HTR-8/SVneo (cell line): ENCODE data around the gene RPS6KA2.

Experiments
- DNase-seq: peaks from one replicate; pipeline ENCODE4 v3.0.0; 2011; ENCODE audit warnings: low spot score, mixed read lengths; ENCODE audit not compliant: insufficient read length
- FAIRE-seq: peaks from 2 replicates; lab custom pipeline; 2011; peaks lifted over from hg19 to GRCh38; lab: Jason Lieb, UNC

RPS6KA2 gene

GRCh38 chr6:166462461-166463135 is 164.5 kb downstream of the RPS6KA2 start:
- DNase-seq: no peak
- no peak for FAIRE-seq

GRCh38 chr6:166461821-166462460 is 165.1 kb downstream of the RPS6KA2 start:
- FAIRE-seq (no peak), DNase-seq (no peak)

- DNase-seq (peak; percentile 22), FAIRE-seq (peak; percentile 9)
These were observed 166.3 kb downstream of the RPS6KA2 start for GRCh38 chr6:166460473-166461437.

- DNase-seq (no peak), FAIRE-seq (no peak)
These were observed 167.1 kb downstream of the RPS6KA2 start for GRCh38 chr6:166459906-166460305.

GRCh38 chr6:166459272-166459671 is 167.8 kb downstream of the RPS6KA2 start:
- DNase-seq (no peak), FAIRE-seq (no peak)

- DNase-seq (no peak), FAIRE-seq (no peak)
These were observed 170.5 kb downstream of the RPS6KA2 start for GRCh38 chr6:166456395-166457156.

GRCh38 chr6:166454692-166455515 is 172.1 kb downstream of the RPS6KA2 start:
- DNase-seq (no peak), FAIRE-seq (no peak)

- DNase-seq (no peak), FAIRE-seq (no peak)
These were observed 173.4 kb downstream of the RPS6KA2 start for GRCh38 chr6:166453651-166454050.

- FAIRE-seq: no peak
- DNase-seq: no peak
These were observed 176.7 kb downstream of the RPS6KA2 start for GRCh38 chr6:166450167-166450873.

GRCh38 chr6:166449641-166450040 is 177.4 kb downstream of the RPS6KA2 start:
- FAIRE-seq: no peak
- no peak for DNase-seq

- DNase-seq (no peak), FAIRE-seq (no peak)
These were observed 178.0 kb downstream of the RPS6KA2 start for GRCh38 chr6:166449036-166449435.

GRCh38 chr6:166448432-166448831 is 178.6 kb downstream of the RPS6KA2 start:
- no peak for FAIRE-seq
- DNase-seq: no peak

- FAIRE-seq (no peak), DNase-seq (no peak)
These were observed 180.4 kb downstream of the RPS6KA2 start for GRCh38 chr6:166446567-166447065.

GRCh38 chr6:166446146-166446545 is 180.9 kb downstream of the RPS6KA2 start:
- no peak for DNase-seq
- no peak for FAIRE-seq

- no peak for FAIRE-seq
- no peak for DNase-seq
These were observed 182.6 kb downstream of the RPS6KA2 start for GRCh38 chr6:166444446-166444845.

- DNase-seq (no peak), FAIRE-seq (no peak)
These were observed 183.9 kb downstream of the RPS6KA2 start for GRCh38 chr6:166443166-166443565.

GRCh38 chr6:166442131-166442685 is 184.8 kb downstream of the RPS6KA2 start:
- DNase-seq: no peak
- FAIRE-seq: no peak
